ENCODE data around the gene EPGN. TPM values are rescaled to one million over a fixed set of nuclear protein-coding genes. Genes with fewer than 3 reads are reported as not detected.
A peak's percentile ranks its signal among the peaks of the same experiment; 100 is the strongest.

Gene EPGN
- total RNA-seq, 2 experiments from 2014 or later: not detected

- Histone ChIP-seq H3K27ac (ENCODE audit: low read depth, low read length, poor library complexity, severe bottlenecking) (no peak overlapping the region), H3K36me3 (ENCODE audit: insufficient read depth, low read length) (no peaks in the 10 kb centered on the region), H3K79me2 (ENCODE audit: insufficient read depth, low read depth, low read length) (no peaks in the 10 kb centered on the region), H2AFZ (ENCODE audit: low read length) (no peak overlapping the region), H3K4me1 (ENCODE audit: insufficient read depth, low read length, poor library complexity, severe bottlenecking) (no peaks in the 10 kb centered on the region), H3K4me3 (ENCODE audit: low read depth, low read length, poor library complexity, severe bottlenecking) (no peak overlapping the region), H4K20me1 (ENCODE audit: insufficient read depth, low read length) (no peaks in the 10 kb centered on the region), H3K9me2 (ENCODE audit: insufficient read depth, low read length) (no peaks in the 10 kb centered on the region), H3K4me2 (ENCODE audit: low read length) (no peak overlapping the region), H3K9me3 (ENCODE audit: low read length) (no peaks in the 10 kb centered on the region)
- no peak for TF ChIP-seq CTCF (conservative IDR thresholded peaks at IDR 0.05; ENCODE audit: low read length)
- TF ChIP-seq EZH2phosphoT487 (IDR thresholded peaks at IDR 0.05; ENCODE audit: borderline replicate concordance, low read depth, low read length): no peak
- POLR2A ChIA-PET: interaction anchor here (0.6 to 1.2 kb wide), 3 partner anchors 14 to 1462 kb away, joined by 3 to 5 read pairs (median 5); no protein-coding TSS in a partner anchor
- intact Hi-C loops (cut with micrococcal nuclease; ENCODE audit: unreplicated experiment): no loop called here
- DNase-seq (ENCODE audit: low spot score): no peak
- CTCF ChIA-PET (ENCODE audit: unreplicated experiment): interaction anchor here (1.1 kb wide), 1 partner anchor 28 kb away, joined by 3 read pairs; no protein-coding TSS in a partner anchor
- BruUV-seq (replicated peaks): no TSS peak
Observed at GRCh38 chr4:74318276-74318675, 10.0 kb downstream of the EPGN start.

DNA sequence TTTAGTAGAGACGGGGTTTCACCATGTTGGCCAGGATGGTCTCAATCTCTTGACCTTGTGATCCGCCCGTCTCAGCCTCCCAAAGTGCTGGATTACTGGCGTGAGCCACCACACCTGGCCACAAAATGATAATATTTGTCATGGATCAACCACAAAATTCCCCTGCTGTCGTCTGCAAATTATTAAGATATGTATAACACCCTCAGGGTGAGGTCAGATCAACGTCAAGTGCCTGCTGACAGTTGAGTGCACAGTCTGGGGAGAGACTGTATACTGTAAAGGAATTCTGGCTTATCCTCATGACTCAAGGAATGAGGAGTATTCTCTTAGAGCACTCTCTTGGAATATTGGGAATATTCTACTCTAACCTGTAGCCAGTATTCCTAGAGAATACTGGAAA lies 11.2 kb downstream of the EPGN start:
- H3K9me2 ChIP-seq (ENCODE audit: insufficient read depth, low read length): no peaks in the 10 kb centered on the region
- BruUV-seq (replicated peaks): no TSS peak
- no peak overlapping the region for H3K4me2 ChIP-seq (ENCODE audit: low read length)
- H3K4me1 ChIP-seq (ENCODE audit: insufficient read depth, low read length, poor library complexity, severe bottlenecking): no peaks in the 10 kb centered on the region
- no peaks in the 10 kb centered on the region for H3K9me3 ChIP-seq (ENCODE audit: low read length)
- H3K4me3 ChIP-seq (ENCODE audit: low read depth, low read length, poor library complexity, severe bottlenecking): no peak overlapping the region
- no peak for TF ChIP-seq EZH2phosphoT487 (IDR thresholded peaks at IDR 0.05; ENCODE audit: borderline replicate concordance, low read depth, low read length)
- no peak for TF ChIP-seq CTCF (conservative IDR thresholded peaks at IDR 0.05; ENCODE audit: low read length)
- no peak overlapping the region for H2AFZ ChIP-seq (ENCODE audit: low read length)
- DNase-seq (ENCODE audit: low spot score): no peak
- H3K36me3 ChIP-seq (ENCODE audit: insufficient read depth, low read length): no peaks in the 10 kb centered on the region
- no peaks in the 10 kb centered on the region for H3K79me2 ChIP-seq (ENCODE audit: insufficient read depth, low read depth, low read length)
- H4K20me1 ChIP-seq (ENCODE audit: insufficient read depth, low read length): no peaks in the 10 kb centered on the region
- ChIA-PET CTCF (ENCODE audit: unreplicated experiment) (interaction anchor here (1.1 kb wide), 1 partner anchor 29 kb away, joined by 3 read pairs; no protein-coding TSS in a partner anchor), POLR2A (interaction anchor here (1.1 to 1.4 kb wide), 2 partner anchors 11 to 18 kb away, joined by 4 to 5 read pairs; partner anchors contain the start of gene EPGN)
- H3K27ac ChIP-seq (ENCODE audit: low read depth, low read length, poor library complexity, severe bottlenecking): no peak overlapping the region
- intact Hi-C loops (cut with micrococcal nuclease; ENCODE audit: unreplicated experiment): no loop called here

DNA sequence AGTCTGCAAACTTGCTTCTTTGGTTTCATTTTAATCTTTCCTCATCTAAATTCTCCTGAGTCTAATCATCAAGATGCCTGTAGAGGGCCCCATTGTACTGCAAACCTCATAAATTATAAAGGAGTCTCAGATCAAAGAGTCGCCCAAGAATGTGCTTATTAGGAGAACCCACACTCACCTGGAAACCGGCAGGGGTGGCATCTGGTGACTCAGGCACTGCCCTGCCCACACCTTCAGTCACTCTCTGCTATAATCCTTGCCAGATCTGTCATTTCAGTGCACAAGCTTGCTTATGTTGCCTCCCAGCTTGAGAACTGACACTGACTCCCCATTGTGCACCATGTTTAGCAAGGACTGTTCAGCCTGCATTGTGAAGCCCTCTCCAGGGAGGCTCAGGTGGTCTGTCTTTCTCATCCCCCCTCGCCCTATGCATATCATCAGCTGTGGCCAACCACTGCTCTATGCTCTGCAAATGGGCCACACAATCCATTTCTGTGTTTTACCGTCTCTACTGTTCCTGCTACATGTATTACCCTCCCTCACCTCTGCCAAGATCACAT lies 12.4 kb downstream of the EPGN start:
- ChIA-PET CTCF (ENCODE audit: unreplicated experiment) (no interaction called here), POLR2A (interaction anchor here (1.0 to 1.1 kb wide), 2 partner anchors 17 to 135 kb away, joined by 4 read pairs; no protein-coding TSS in a partner anchor)
- Histone ChIP-seq H3K9me3 (ENCODE audit: low read length) (no peaks in the 10 kb centered on the region), H3K4me1 (ENCODE audit: insufficient read depth, low read length, poor library complexity, severe bottlenecking) (no peaks in the 10 kb centered on the region), H3K79me2 (ENCODE audit: insufficient read depth, low read depth, low read length) (no peaks in the 10 kb centered on the region), H3K4me2 (ENCODE audit: low read length) (no peak overlapping the region), H2AFZ (ENCODE audit: low read length) (no peak overlapping the region), H3K4me3 (ENCODE audit: low read depth, low read length, poor library complexity, severe bottlenecking) (no peak overlapping the region), H3K9me2 (ENCODE audit: insufficient read depth, low read length) (no peaks in the 10 kb centered on the region), H3K36me3 (ENCODE audit: insufficient read depth, low read length) (no peaks in the 10 kb centered on the region), H3K27ac (ENCODE audit: low read depth, low read length, poor library complexity, severe bottlenecking) (no peak overlapping the region), H4K20me1 (ENCODE audit: insufficient read depth, low read length) (no peaks in the 10 kb centered on the region)
- TF ChIP-seq EZH2phosphoT487 (IDR thresholded peaks at IDR 0.05; ENCODE audit: borderline replicate concordance, low read depth, low read length): no peak
- TF ChIP-seq CTCF (conservative IDR thresholded peaks at IDR 0.05; ENCODE audit: low read length): peak; percentile 71
- DNase-seq (ENCODE audit: low spot score): peak; percentile 45
- BruUV-seq (replicated peaks): no TSS peak
- intact Hi-C loops (cut with micrococcal nuclease; ENCODE audit: unreplicated experiment): loop anchor here (5.0 kb wide), 1 partner anchor 357 kb away; no protein-coding TSS in a partner anchor

Measured in OCI-LY7 (cell line).